PFSK-1 (cell line): ENCODE data around the gene NEB.

ENCODE experiments used
- FOXP2 ChIP-seq: optimal IDR thresholded peaks from 2 replicates; pipeline ENCODE3; 2011; ENCODE audit warnings: borderline replicate concordance, control low read depth, inconsistent platforms; ENCODE audit not compliant: insufficient read depth; ENCODE audit errors: extremely low read length, extremely low read depth
- POLR2AphosphoS5 ChIP-seq: IDR thresholded peaks from 2 replicates; pipeline ENCODE4 v1.6.1; 2012; ENCODE audit warnings: low read depth, mild to moderate bottlenecking, control low read depth, low read length, moderate library complexity
- REST ChIP-seq, 2 experiments: IDR thresholded peaks; 2 replicates each; pipeline versions ENCODE4 v1.6.1 to v1.8.0; 2011 to 2012; ENCODE audit warnings: low read depth in 2 of 2, low read length in 2 of 2, control low read depth in 1 of 2, inconsistent platforms in 1 of 2, mild to moderate bottlenecking in 1 of 2, moderate library complexity in 1 of 2; ENCODE audit not compliant: insufficient read depth in 1 of 2
- SIN3A ChIP-seq: IDR thresholded peaks from 2 replicates; pipeline ENCODE4 v1.6.1; 2012; ENCODE audit warnings: mild to moderate bottlenecking, low read length, moderate library complexity, borderline replicate concordance; ENCODE audit not compliant: insufficient read depth
- TAF1 ChIP-seq: IDR thresholded peaks from 2 replicates; pipeline ENCODE4 v1.6.1; 2012; ENCODE audit warnings: low read length, control low read depth, borderline replicate concordance; ENCODE audit not compliant: insufficient read depth

GRCh38 chr2:151783133-151783520 lies 48.9 kb upstream of the NEB start:
- TF ChIP-seq TAF1 = no peak
- no peak for TF ChIP-seq POLR2AphosphoS5
- no peak for TF ChIP-seq SIN3A
- TF ChIP-seq REST (IDR thresholded peaks at IDR 0.05; ENCODE audit: insufficient read depth in 1 of 2, low read depth in 2 of 2, low read length in 2 of 2) = no peak
- no peak for TF ChIP-seq FOXP2
